Measurements from ENCODE around the gene WIZ.

GRCh38 chr19:15463861-15464371 is 14.2 kb upstream of the WIZ start:
- TF ChIP-seq CTCF (IDR thresholded peaks at IDR 0.05) (no peak), POLR2A (IDR thresholded peaks at IDR 0.05) (no peak)

All from suprapubic skin (tissue), 3 donors.